ENCODE measurements around the gene PLAAT4.
A peak's percentile ranks its signal among the peaks of the same experiment; 100 is the strongest.
"Not testable (repeated sequence)": the region's sequence is repeated elsewhere in the genome, so short reads cannot be mapped to it uniquely, and the experiment has no call there.

Gene PLAAT4

DNA sequence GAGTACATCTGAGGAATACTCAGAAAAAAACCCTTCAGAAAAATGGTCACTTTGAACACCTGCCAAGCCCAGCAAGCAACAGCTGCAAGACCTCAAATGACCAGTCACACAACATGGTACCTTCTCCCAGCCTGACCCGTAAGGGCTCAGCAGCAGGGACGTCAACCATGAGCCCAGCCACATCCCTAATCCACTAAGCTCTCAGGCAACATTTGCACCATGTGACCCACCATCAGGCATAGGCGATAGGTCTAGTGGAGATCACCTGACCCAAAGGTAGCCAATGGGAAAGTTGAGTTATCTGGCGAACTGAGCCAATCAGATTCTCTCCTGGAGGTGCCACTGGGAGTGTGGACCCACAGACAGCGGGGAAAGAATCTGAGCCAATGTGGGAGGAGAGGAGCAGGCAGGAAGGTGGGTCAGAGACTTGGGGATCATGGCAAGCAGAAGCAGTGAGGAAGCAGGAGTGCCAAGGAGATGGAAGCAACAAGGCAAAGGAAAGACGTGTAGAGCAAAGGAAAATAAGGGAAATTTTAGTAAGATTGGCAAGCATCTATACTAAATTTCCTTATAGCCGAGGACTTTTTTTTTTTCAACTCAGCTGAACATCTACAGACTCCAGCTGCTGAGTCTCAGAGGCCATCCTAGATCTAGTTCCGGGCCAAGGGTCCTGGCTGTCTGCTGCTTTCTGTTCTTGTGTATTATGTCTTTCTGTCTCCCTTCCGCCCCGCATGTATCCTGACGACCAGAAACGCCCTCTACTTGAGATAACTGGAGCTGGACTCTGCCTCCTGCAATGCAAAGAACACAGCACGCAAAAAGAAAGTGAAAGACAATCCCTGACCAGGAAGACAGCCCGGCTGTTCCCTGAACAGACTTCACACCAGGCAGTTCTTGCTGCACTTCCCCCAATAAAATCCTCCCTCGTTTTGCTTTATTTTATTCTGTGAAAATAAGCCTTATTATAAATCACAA, 37.6 kb downstream of the PLAAT4 start:
- DNase-seq, result peak; percentile 66

DNA sequence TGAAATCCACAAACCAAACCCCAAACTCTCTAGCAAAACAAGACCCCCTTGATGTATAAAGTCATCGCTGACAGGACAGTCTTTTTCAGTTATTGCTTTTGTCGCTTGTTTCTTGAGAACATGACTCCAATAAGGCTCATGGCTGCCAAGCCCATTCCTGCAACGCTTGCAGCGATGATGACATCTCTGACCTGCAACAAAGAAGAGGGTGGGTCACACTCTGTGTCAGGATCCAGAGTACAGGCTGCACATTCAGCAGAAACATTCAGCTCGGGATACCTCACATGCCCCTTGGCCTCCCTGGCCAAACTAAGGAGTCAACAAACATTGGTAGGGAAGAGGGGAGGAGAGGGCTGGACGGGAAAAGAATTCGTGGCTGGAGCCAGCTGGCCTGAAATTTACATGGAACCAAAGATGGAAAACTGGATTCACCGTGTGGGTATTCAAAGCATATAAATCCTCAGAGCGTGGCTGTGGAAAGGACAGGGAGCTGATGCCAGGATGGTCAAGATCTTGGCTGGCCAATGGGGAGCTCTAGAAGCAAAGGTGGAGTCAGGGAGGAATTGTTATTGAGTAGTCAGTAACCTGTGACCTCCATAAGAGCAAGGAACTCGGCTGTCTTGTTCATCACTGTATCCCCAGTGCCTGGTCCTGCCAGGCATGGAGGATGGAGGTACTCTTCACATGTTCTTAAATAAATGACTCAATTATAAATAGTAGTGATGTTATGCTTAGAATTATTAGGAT, 38.4 kb downstream of the PLAAT4 start:
- no peak for DNase-seq

DNA sequence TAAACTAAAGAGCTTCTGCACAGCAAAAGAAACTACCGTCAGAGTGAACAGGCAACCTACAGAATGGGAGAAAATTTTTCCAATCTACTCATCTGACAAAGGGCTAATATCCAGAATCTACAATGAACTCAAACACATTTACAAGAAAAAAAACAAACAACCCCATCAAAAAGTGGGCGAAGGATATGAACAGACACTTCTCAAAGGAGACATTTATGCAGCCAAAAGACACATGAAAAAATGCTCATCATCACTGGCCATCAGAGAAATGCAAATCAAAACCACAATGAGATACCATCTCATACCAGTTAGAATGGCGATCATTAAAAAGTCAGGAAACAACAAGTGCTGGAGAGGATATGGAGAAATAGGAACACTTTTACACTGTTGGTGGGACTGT, 42.3 kb downstream of the PLAAT4 start:
- DNase-seq, result not testable (repeated sequence)

- DNase-seq, result not testable (repeated sequence)
Measured at GRCh38 chr11:63581224-63581623, 44.6 kb downstream of the PLAAT4 start.

DNA sequence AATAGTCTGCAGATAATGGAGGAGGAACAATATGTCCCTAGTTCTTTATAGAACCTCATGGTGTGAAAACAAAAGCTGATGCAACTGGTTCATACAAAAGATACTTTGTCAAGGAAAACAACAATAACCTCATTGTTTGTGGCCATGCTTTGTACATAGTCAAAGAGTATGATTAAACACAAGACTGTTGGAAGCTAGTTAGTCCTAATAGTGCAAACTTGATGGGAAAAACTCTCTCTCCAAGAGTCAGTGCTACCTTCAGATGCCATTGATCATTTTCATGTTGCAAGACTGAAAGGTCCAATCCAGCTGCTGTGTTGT, 46.7 kb downstream of the PLAAT4 start:
- no peak for DNase-seq

GRCh38 chr11:63586451-63587166, 50.0 kb downstream of the PLAAT4 start:
- no peak for DNase-seq

GRCh38 chr11:63589000-63589399, 52.4 kb downstream of the PLAAT4 start:
- DNase-seq, result no peak

- DNase-seq, result no peak
Measured at GRCh38 chr11:63590024-63590788, 53.6 kb downstream of the PLAAT4 start.

- DNase-seq, result no peak
Measured at GRCh38 chr11:63592975-63593395, 56.4 kb downstream of the PLAAT4 start.

DNA sequence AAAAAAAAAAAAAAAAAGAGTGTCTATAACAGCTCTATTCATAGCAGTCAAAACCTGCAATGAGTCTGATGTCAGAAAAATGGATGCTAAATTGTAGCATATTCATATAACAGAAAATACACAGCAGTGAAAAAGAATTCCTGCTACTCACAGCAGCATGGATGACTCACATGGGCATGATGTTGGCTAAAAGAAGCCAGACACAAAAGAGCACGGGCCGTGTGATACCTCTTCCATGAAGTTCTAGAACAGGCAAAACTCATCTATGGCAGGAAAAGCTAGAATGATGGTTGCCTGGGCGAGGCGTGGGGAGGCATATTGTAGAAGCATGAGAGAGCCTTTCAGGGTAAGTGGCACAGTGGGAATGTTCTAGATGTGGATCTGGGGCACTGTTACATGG, 58.7 kb downstream of the PLAAT4 start:
- DNase-seq, result no peak
